AG08395 (cell line): ENCODE measurements around the gene KIAA1755.

ENCODE experiments used
- DNase-seq: peaks from one replicate; pipeline ENCODE4 v3.0.0; 2012; ENCODE audit warnings: mixed read lengths, low spot score

Gene KIAA1755

GRCh38 chr20:38184101-38184500 is 76.4 kb downstream of the KIAA1755 start:
- no peak for DNase-seq

DNA sequence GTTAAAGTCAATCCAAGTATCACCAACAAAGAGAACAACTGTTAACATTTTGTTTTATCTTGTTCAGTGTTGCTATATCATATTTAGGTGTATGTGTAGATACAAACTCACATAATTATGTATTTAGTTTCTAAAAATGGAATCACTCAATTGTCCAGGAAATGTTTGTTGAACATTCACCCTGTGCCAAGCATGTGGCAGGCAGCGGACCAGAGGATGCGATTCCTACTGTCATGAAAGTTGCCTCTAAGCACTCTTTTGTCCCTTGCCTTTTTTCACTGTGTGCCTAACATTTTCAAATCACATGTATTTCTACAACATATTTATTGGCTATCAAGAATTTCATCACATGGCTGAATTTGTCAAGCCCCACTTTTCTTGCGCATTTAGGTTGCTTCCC is 78.6 kb downstream of the KIAA1755 start:
- no peak for DNase-seq

DNA sequence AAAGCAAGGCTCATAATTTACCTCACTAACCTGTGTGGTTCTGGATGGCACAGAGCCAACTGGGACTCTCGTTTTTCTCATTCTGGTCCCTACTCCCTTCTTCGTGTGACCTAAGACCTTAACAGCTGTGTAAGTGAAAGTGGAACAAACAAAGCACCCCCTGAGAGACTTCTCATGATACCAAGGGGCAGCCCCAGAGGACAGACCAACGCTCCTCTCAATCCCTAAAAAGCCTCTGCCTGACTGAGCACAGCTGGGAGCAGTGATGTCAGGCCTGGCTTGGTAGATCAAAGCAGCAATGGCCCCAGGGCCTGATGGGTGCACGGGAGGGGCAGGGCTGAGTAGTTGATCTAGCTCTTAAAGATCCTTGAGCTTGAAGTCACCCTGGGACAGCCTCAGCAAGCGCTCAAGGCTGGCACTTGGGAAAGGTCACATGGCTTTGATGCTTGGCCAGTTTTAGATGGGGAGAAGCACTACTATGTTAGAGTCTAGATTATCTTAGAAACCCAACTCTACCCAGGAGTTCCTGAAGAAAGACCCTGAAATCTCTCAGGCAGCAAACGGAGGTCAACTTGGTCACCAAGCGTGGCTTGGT is 79.2 kb downstream of the KIAA1755 start:
- no peak for DNase-seq

DNA sequence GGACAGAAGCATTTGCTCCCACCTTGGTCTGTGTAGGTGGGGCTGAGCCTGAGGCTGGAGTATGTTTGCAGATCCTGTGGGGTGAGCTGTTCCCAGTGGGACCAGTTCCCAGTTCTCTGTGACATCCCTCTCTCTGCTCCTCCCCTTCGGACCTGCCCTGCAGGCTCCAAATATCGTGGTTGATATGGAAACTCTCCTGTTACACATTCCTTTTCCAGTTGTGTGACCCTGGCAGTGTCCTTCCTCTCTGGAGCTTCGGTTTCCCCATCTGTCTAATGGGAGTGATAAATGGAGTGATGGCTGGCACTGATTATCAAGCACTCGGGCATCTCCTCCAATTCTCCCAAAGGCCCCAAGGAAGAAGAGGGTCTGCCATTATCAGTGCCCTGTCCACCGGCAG is 79.8 kb downstream of the KIAA1755 start:
- no peak for DNase-seq

GRCh38 chr20:38179846-38180245 is 80.7 kb downstream of the KIAA1755 start:
- no peak for DNase-seq

GRCh38 chr20:38178581-38178980 is 82.0 kb downstream of the KIAA1755 start:
- no peak for DNase-seq

GRCh38 chr20:38178065-38178491 is 82.5 kb downstream of the KIAA1755 start:
- DNase-seq, result no peak

DNA sequence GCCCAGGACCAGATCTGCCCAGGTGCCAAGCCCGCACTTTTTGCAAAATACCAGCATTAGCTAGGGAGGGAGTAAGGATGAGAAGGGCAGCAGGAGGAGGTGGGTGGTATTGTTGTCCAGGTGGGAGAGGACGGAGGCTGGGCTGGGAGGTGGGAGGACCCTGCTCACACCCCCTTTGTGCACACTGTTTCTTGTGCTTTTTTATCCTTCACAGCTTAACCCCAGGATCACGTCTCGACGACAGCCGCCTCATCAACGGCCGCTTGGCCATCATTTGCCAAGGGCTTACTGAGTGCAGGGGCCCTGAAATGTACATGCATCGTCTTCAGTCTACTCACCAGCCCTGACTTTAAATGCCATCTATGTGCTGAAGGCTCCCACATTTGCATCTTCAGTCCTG is 83.3 kb downstream of the KIAA1755 start:
- DNase-seq, result no peak

GRCh38 chr20:38175304-38176180 is 85.0 kb downstream of the KIAA1755 start:
- DNase-seq, result no peak

DNA sequence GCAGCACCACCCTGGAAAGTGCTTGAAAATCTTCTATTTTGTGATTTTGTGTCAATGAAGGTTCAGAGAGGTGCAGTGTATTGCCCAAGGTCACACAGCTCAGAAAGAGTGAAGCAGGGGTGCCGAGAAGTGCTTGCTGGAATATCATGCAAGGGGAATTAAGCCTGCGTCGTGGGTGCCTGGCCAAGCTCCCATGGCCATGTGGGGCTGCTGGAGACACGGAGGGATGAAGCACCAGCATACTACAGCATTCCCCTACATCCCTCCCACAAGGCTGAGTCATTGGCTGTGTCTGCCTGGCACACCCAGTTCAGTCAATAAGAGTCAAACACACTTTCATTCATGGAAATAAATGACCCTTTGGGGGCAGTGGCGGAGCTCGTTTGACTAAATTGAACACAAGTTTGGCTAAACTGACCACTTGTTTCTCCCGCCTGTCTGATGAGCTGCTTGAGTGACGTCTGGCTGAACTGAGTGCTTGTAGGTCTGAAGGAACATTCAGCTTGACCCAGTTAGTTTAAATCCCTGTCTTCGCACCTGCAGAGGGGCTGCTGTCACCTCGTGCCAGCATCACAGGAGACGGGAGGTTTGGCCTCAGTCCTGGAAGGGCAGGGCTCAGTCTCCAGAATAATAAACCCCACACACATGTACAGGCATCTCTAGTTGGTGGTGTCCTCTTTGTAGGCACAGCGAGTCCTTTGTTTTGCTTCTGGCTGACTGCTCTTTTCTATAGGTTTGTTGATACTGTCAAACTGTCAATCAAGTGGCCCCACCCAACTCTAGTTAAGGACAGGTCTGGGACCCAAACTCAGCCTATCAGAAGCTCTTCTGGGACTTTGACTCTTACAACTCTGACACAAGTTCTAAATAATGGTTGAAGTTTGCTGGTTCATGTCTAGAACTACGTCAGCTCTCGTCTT is 87.0 kb downstream of the KIAA1755 start:
- peak; percentile 95 for DNase-seq

- no peak for DNase-seq
Observed at GRCh38 chr20:38172408-38172807, 88.1 kb downstream of the KIAA1755 start.

DNA sequence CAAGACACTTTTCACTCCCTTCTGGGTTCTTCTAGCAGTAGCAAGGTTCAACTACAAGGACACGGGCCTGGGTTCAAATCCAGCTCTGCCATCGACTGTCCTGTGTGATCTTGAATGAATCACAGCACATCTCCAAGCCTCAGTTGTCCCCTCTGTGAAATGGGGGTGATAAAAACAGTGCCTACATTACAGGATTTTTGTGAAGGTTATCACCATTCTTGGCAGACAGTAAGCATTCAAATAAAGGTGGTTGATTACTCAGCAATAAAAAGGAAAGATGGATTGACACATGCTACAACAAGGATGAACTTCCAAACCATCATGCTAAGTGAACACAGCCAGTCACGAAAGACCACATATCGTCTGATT is 88.9 kb downstream of the KIAA1755 start:
- no peak for DNase-seq

DNA sequence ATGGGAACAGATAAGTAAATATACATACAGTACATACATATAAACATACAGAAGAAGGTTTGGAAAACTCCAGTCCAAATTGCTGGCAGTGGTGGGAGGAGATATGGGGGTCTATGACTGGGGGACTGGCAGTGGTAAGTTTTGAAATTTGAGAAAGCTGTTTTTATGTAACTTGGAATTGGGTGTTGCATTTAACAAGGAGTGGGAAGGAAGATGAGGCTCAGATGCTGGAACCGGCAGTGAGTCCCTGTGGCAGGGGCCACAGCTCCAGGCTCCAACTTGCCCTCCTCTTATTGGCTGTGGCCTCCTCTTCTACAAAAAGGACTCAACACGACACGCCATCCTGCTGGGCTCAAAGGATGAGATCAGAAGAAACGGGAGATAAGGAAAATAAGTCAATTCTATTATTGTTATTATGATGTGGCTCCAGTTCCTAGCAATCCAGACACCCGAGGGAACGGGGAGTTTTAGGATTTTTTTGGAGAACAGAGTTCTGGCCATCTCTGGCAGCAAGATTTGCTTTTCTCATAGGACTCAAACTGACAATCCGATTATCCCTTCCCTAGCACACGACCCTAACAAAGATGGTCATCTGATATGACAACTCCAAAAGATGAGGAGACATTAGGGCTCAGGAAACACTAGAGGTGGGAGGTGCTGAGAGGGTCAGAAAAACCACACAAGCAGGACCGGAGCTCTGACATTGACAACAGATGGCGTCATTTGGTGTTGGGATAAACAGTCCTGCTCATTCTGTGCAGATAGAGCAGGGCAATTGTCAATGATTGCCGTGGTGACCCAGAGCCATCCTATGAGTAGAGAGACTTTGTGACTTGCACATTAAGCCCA is 89.5 kb downstream of the KIAA1755 start:
- DNase-seq, result peak; percentile 25

DNA sequence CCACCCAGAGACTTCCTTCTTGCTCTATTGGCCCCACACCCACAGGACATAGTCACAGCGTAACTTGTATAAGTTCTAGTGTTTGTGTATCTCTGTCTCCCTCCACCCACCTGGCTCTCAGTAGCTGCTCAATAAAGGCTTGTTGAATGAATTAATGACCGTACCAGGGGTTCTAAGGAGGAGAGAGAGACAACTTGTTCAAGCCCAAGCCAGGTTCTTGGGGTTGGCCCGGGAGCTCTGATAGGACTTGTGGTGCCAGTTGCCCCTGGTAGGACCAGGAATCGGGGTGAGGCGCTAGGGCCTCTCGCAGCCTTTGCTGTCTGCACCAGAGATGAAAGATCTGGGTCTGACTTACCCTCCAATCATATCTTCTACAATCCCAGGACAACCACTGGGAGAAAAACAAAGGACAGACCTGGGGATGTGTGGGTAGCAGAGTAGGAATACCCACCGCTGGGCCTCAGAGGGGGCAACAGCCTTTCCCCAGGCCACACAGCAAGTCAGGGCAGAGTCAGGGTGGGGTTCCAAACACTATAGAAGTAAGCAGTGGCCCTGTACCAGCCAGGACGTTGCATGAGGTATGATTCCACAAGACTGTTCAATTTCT is 90.2 kb downstream of the KIAA1755 start:
- DNase-seq, result no peak

DNA sequence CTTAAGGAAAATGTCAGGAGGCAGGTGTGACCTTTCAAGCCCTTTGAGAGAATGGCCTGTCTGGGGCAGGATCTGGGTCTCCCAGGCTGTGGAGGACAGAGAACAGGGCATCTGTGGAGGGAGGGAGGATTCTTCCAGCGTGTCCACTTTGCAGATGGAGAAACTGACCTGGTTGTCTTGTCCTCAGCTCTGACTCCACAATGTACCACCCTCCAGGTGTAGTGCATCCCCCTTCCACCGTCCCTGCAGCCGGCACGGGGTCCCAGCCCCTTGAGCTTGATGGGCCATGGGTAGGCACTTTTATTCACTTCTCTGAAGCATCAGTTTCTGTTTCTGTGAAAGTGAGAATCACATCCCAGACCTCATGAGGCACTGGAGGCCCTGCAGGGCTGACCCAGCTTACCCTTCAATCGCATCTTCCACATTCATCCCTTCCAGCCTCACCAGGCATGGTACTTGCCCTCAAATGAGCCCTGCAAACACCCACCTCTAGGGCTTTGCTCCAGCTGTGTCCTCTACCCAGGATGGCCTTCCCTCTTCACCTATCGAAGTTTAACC is 90.8 kb downstream of the KIAA1755 start:
- DNase-seq, result no peak

DNA sequence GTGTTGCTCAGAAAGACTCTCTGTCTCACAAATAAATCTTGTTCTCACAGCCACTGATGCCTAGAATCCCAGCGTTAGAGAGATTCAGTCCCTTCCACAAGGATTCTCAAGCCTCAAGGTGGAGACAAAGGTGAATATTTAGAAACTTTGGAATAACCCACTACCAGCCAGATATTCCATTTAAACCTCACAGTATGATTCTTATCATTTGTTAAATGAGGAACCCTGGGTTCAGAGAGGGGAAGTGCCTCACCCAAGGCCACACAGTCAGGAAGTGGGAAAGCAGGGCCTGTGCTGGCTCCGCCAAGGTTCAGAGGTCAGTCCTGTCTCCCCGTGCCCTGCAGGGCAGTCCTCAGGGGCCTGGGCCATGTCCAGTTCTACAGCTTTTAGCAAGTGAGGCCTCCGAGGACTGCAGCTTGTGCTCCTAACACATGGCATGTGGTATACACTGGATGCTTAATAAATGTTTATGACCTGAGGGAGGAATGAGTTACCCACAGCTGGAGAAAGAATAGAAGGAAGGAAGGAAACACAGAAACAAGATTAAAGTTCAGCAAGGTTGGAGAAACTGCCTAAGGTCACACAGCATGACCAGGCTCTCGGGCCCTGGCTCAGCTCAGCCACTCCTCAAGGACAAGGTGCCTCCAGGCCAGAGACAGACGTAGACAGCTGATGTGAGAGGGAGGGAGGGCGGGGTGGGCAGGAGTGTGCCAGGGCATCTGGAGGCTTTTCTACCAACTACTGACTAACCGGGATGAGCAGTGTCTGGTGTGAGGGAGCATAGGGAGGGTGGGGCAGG is 91.5 kb downstream of the KIAA1755 start:
- no peak for DNase-seq

DNA sequence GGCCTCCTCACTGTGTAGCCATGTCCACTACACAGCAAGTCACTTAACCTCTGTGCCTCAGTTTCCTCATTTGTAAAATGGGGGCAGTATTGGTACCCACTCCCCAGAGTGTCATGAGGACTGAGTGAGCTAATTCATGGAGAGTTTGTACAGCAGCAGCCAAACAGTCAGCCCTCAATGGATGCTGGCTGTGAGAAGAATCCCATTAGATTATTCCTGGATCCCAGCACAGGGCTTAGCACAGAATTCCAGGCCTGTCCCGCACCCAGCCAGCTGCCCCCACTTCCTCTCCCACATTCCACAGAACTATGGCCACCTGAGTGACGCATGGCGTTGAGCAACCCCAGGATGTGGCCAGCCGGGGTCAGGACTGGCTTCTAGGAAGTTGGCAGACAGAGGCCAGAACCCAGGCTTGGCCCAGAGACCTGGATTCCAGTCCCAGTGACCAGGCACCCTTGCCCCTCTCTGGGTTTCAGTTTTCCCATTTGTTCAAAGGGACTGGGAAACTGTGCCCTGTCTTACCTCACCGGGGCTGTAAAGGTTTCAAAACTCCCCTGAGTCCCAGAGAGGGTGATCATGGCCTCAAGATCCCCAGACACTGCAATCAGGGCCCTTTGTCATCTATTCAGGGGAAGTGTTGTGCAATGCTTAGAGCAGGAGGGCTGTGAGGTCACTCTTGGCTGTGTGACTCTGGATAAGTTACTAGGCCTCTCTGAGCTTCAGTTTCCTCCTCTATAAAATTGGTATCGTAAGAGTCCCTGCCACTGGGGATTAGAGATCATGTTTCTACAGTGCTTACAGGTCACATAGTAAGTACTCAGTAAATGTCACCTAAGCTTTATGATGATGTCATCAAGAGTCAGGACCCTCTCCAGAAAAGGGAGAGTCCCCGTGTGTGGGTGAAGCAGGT is 92.4 kb downstream of the KIAA1755 start:
- peak; percentile 72 for DNase-seq

DNA sequence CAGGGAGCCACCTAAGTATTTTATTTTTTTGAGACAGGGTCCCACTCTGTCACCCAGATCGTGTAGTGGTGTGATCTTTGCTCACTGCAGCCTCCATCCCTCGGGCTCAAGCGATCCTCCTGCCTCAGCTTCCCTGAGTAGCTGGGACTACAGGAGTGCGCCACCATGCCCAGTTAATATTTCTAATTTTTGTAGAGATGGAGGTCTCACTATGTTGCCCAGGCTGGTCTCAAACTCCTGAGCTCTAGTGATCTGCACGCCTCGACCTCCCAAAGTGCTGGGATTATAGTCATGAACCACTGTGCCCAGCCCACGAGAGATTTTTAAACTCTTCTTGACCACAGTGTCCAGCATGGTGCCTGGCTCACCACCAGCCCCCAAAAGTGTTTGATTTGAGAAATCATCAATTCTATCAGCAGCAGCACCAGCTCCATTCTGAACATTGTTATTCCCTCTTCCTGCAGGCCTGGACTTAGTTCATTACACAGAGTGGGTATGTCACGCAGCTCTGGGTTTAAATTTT is 93.1 kb downstream of the KIAA1755 start:
- DNase-seq, result no peak
